GM18907 (cell line): ENCODE results near the gene OR10G8.
A peak's percentile ranks its signal among the peaks of the same experiment; 100 is the strongest.
"Not testable (repeated sequence)": the region's sequence is repeated elsewhere in the genome, so short reads cannot be mapped to it uniquely, and the experiment has no call there.

Experiments used
- ATAC-seq: cut with Tn5 transposase; IDR thresholded peaks from one replicate; pipeline ENCODE4 v1.9.1; 2021; ENCODE audit warnings: mild to moderate bottlenecking, moderate library complexity; ENCODE audit not compliant: unreplicated experiment

Gene OR10G8

GRCh38 chr11:124026498-124026897, at the start of gene OR10G8:
TSS of gene OR10G8 (plus strand) at chr11:124026798. CDS start at chr11:124029623, 2,825 bp downstream.
- ATAC-seq = no peak

DNA sequence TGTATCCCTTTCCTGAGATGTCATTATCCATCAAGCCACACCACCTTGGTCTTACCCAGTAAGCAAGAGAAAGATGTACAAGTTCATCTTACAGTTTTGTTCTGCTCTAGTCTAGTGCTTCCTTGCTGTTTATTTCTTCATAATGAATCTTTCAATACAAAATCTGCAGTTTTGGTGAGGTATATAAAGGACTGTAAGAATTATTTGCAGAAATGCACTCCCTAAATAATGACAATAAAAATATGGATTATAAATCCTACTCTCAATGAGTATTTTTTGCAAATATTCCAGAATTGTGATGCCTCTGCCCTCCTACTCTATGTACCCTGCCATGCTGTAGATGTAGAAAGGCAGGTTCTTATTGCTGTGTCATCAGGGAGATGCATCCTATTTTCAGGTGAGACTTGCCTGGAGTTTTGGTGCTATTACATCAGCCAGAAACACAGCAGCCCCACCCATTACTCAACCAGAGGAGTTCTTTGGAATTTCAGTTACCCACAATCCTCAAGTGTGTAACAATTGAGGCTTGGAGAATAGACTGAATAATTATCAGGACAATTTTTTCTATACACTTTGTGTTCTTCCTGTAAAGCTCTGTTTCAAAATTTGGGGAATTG, 48.8 kb upstream of the OR10G8 start, which contains the start of gene OR10S1:
OR10S1 (minus strand) TSS at position 51 of the 617 bp plus-strand sequence. CDS start 117 bp downstream, outside the sequence.
- no peak for ATAC-seq

GRCh38 chr11:123979311-123979710, 47.3 kb upstream of the OR10G8 start:
- ATAC-seq = no peak

DNA sequence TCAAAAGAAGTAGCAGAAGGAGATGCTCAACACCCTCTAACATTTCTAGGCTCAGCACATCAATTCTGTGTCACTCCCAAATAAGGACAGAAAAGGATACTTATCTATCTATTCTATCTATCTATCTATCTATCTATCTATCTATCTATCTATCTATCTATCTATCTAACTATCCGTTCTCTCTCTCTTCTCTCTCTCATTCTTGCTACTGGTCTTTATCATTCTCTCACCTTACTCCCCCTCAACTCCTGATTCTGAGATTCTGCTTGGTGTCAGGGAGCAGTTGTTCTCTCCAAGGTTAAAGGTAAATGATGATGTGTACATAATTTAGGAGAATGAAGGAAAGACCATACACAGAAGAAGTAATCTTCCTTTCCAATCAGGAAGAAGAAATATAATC, 31.5 kb upstream of the OR10G8 start, which contains the start of gene OR10G6:
OR10G6 (minus strand) TSS at position 43 of the 400 bp plus-strand sequence; CDS start at position 43, 0 bp downstream.
- ATAC-seq = no peak

DNA sequence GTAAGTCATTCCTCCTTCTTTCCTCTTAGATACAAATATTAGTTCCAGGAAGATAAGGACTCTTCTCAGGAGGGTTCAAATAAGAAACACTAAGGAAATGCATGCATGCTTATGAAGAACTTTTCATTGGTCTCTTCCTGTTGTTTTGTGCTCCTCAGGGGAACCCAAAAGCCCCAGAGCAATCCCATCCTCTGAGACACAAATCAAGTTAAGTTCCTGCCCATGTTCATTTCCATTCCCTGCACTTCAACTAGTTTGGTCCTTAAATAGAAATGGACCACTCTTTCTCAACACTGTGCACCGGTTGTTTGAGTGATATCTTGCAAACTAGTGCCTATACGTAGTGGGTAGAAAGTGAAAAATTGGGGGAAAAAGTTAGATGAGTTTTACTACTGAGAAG, 13.9 kb upstream of the OR10G8 start, which contains the start of gene OR10G4:
OR10G4 (plus strand) TSS at position 301 of the 400 bp plus-strand sequence. CDS start 2,578 bp downstream, outside the sequence.
- ATAC-seq = no peak

DNA sequence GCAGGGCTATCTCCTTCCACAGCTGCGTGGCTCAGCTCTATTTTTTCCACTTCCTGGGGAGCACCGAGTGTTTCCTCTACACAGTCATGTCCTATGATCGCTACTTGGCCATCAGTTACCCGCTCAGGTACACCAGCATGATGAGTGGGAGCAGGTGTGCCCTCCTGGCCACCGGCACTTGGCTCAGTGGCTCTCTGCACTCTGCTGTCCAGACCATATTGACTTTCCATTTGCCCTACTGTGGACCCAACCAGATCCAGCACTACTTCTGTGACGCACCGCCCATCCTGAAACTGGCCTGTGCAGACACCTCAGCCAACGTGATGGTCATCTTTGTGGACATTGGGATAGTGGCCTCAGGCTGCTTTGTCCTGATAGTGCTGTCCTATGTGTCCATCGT, 10.8 kb upstream of the OR10G8 start:
- ATAC-seq = not testable (repeated sequence)

DNA sequence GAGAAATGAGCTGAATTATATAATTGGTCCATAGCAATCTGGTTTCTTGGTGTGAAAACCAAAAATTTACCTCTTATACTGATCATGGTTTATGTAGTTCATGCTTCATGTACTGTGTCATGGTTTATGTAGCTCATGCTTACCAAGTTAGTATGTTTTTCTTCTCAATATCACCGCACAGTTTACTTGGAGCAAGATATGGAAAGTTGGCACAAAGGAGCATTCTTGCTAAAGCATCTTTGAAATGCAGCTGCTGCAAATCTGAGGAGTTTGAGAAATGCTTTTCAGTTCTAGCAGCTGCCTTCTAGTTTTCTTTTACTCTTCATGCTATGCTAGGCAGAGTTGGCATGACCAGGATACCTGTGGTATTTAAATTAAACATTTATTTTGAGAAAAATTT, 10.1 kb downstream of the OR10G8 start:
- no peak for ATAC-seq

DNA sequence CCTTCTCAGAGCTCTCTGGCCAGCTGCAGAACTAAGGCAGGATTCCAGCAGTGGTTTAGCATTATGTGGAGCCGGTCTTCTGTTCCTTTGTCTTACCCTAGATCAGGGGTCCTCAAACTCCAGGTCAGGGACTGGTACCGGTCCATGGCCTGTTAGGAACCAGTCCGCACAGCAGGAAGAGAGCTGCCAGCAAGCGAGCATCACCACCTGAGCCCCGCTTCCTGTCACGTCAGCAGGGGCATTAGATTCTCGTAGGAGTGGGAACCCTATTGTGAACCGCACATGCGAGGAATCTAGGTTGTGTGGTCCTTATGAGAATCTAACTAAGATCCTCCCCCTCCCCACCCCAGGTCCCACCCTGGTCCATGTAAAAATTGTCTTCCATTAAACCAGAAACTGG, 13.0 kb downstream of the OR10G8 start:
- no peak for ATAC-seq

GRCh38 chr11:124041254-124041653, 14.7 kb downstream of the OR10G8 start, which contains the start of gene OR10G7:
TSS of gene OR10G7 (minus strand) at chr11:124041325. CDS start at chr11:124039001, 2,324 bp downstream.
- no peak for ATAC-seq

- ATAC-seq = no peak
These were observed 16.8 kb downstream of the OR10G8 start for GRCh38 chr11:124043420-124043819.

GRCh38 chr11:124050748-124051147, 24.1 kb downstream of the OR10G8 start:
- no peak for ATAC-seq

- no peak for ATAC-seq
These were observed 26.4 kb downstream of the OR10G8 start for GRCh38 chr11:124052966-124053365.

- no peak for ATAC-seq
These were observed 42.1 kb downstream of the OR10G8 start for GRCh38 chr11:124068601-124069110.

DNA sequence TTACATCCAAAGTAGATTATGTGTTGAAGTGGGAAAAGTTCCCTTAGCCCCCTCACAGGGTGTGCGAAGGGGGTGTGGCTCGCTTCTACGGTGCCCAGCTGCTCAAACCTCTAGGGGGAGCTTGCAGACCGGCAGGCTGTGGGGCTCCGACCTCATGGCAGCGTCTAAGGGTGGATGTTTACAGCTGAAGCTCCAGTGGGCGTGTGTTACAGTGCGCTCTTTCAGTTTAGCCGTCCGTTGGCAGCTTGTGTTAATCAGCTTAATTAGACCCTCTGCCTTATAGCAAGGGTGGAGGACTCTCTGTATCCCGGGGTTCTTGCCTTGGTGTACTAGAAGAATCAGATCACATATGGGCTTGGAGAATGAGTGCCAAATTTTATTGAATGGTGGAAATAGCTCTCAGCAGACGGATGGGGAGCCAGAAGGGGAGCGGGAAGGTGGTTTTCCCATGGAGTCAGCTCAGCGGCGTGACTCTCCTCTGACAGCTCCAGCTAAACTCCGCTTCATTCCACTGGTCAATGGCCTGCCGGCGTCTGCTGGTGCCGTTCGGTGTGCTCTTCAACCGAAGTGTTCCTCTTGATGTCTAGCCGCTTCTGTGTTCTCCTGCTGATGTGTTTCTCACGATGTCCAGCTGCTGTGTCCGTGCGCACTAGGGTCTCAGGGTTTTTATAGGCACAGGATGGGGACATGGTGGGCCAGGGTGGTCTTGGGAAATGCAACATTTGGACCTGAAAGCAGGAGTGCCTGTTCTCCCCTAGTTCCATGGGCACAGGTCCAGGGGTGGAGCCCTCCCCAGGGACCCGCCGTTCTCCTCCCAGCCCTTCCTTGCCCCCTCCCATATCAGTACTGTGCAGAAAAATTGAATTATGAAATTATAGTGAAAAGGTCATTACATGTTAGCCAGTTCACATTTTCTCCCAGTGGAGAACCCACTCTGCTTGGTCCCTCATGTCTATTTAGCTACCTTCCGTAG, 43.1 kb downstream of the OR10G8 start:
- ATAC-seq = peak; percentile 84

- peak; percentile 88 for ATAC-seq
These were observed 44.5 kb downstream of the OR10G8 start for GRCh38 chr11:124070915-124071622.

- no peak for ATAC-seq
These were observed 45.0 kb downstream of the OR10G8 start for GRCh38 chr11:124071623-124071948.

DNA sequence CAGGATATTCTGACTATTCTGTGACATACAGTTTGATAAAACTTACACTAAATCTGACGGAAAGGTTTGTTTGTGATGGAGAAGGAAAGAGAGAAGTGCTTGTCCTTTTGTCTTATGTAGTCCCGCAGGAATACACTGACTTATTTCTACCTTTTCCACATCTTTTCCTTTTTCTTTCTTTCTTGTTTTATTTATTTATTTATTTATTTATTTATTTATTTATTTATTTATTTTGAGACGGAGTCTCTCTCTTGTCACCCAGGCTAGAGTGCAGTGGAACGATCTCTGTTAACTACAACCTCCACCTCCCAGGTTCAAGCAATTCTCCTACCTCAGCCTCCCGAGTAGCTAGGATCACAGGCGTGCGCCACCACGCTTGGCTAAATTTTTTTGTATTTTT, 45.5 kb downstream of the OR10G8 start:
- no peak for ATAC-seq

DNA sequence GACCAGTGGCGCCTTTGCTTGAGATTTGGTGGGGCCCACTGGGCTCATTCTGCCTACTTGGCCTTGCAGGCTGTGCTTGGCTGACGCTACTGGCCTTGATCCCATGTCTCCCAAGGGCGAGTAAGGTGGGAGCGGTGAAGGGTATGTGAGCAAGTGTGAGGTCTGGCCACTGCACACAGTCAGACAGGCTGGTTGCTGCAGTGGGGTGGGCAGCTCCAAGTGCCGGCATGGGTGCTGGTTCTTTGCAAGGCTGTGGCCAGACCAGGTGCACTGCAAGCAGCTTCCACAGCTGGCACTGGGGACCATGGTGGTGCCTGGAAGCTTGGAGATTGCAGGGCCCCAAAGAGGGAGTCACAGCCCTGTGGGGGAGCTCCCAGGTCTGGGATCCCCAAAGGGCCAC, 48.0 kb downstream of the OR10G8 start:
- no peak for ATAC-seq

DNA sequence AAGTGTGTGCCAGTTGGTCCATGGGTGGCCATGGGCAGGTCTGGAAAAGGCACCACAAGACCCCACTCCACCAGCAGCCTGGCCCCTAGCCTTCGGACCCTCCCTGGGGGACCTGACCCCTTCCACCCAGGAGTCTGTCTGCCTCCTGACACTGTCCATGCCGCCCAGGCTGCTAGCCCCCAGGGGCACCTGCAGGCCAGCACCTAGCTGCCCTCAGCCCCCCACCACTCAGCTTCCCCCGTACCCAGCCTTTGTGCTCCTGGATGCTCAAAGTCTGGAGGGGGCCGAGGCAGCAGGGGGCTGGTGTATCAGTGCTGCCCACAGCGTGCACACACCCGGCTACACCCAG, 48.9 kb downstream of the OR10G8 start:
- ATAC-seq = no peak

- peak; percentile 63 for ATAC-seq
These were observed 49.4 kb downstream of the OR10G8 start for GRCh38 chr11:124075841-124076651.
